Activated CD8-positive, alpha-beta memory T cell treated with anti-CD3 and anti-CD28 coated beads for 48 hours (primary cell): Measurements from ENCODE around the gene AGAP2.
"Not testable (repeated sequence)": the region's sequence is repeated elsewhere in the genome, so short reads cannot be mapped to it uniquely, and the experiment has no call there.

Experiments used
- DNase-seq, 3 experiments: peaks; one replicate each; pipeline ENCODE4 v3.0.0-alpha.2; 2020; ENCODE audit warnings: low read depth in 2 of 3, low spot score in 2 of 3

The AGAP2 gene

GRCh38 chr12:57724003-57724935 lies 14.3 kb downstream of the AGAP2 start:
- DNase-seq = no peak

- no peak for DNase-seq
These were observed 14.9 kb downstream of the AGAP2 start for GRCh38 chr12:57723630-57723962.

- no peak for DNase-seq
These were observed 15.6 kb downstream of the AGAP2 start for GRCh38 chr12:57722716-57723629.

GRCh38 chr12:57721846-57722608 lies 16.5 kb downstream of the AGAP2 start:
- DNase-seq = not testable (repeated sequence)

- no peak for DNase-seq
These were observed 17.6 kb downstream of the AGAP2 start for GRCh38 chr12:57720606-57721595.

GRCh38 chr12:57719777-57720605 lies 18.6 kb downstream of the AGAP2 start:
- DNase-seq = no peak

- no peak for DNase-seq
These were observed 19.7 kb downstream of the AGAP2 start for GRCh38 chr12:57718641-57719528.

- DNase-seq = no peak
These were observed 20.5 kb downstream of the AGAP2 start for GRCh38 chr12:57717846-57718640.

- DNase-seq = no peak
These were observed 21.4 kb downstream of the AGAP2 start for GRCh38 chr12:57717131-57717530.

- no peak for DNase-seq
These were observed 22.2 kb downstream of the AGAP2 start for GRCh38 chr12:57716305-57716704.

- no peak for DNase-seq
These were observed 22.8 kb downstream of the AGAP2 start for GRCh38 chr12:57715786-57716185.

- DNase-seq = not testable (repeated sequence)
These were observed 23.4 kb downstream of the AGAP2 start for GRCh38 chr12:57715036-57715748.

- DNase-seq = no peak
These were observed 25.3 kb downstream of the AGAP2 start for GRCh38 chr12:57713209-57713608.

GRCh38 chr12:57712701-57713100 lies 25.8 kb downstream of the AGAP2 start:
- DNase-seq = no peak

- DNase-seq = no peak
These were observed 30.2 kb downstream of the AGAP2 start for GRCh38 chr12:57708296-57708695.

- no peak for DNase-seq
These were observed 31.3 kb downstream of the AGAP2 start for GRCh38 chr12:57707250-57707649.

GRCh38 chr12:57700317-57700716 lies 38.2 kb downstream of the AGAP2 start:
- no peak for DNase-seq
